HCT116 (cell line): ENCODE results near the gene ATPAF1. TPM values are rescaled to one million over a fixed set of nuclear protein-coding genes. Genes with fewer than 3 reads are reported as not detected.

Experiments used
- ATAC-seq: fragments of 200-7000 bp; cut with Tn5 transposase; 2 replicates; pipeline ENCODE4 v1.9.1; 2020; ENCODE audit warnings: mild to moderate bottlenecking, moderate library complexity
- BruUV-seq: library from RNA; stranded (reverse); fragments of 400-500 nt; replicated peaks from 2 replicates; lab custom pipeline; 2021; lab: Mats Ljungman, UMichigan
- CTCF ChIA-PET: fragments of 300-600 bp; sonication (Branson Sonifier 250); formaldehyde crosslinking; loops from one replicate; lab custom pipeline; 2021; ENCODE audit warnings: antibody characterized with exemption; lab: Charles Lee
- POLR2A ChIA-PET: fragments of 300-600, 350-600 bp; sonication (Branson Sonifier 250); formaldehyde crosslinking; loops from one replicate; lab custom pipeline; 2021; ENCODE audit warnings: antibody characterized with exemption; lab: Charles Lee
- RAD21 ChIA-PET, 2 experiments: fragments of 300-600 bp; sonication (Branson Sonifier 250); formaldehyde crosslinking; loops; one replicate each; lab custom pipeline; 2023; ENCODE audit warnings: low total read pairs in 2 of 2; ENCODE audit not compliant: uncharacterized antibody in 2 of 2, unreplicated experiment in 2 of 2, low non-redundant PET in 1 of 2; lab: Charles Lee
- DNase-seq: peaks from one replicate; pipeline ENCODE4 v3.0.0-alpha.2; 2010; ENCODE audit warnings: low read depth, low spot score
- H2AFZ ChIP-seq: fragments of 200-600 bp; shearing (Covaris generic), sonication (generic); 2 replicates; pipeline ENCODE4 v1.6.1; 2017; ENCODE audit warnings: low read depth, mixed run types, mixed read lengths, antibody characterized with exemption, low read length; ENCODE audit not compliant: poor library complexity, severe bottlenecking
- H3K27ac ChIP-seq: 2 replicates; pipeline ENCODE4 v1.5.1; 2012; ENCODE audit warnings: low read depth, low read length
- H3K27me3 ChIP-seq: fragments of 200-600 bp; sonication (generic); 2 replicates; pipeline ENCODE4 v1.6.1; 2016; ENCODE audit warnings: mixed run types, low read length, mixed read lengths; ENCODE audit not compliant: insufficient read depth
- H3K36me3 ChIP-seq, 2 experiments: fragments of 200-500 bp in 1 of 2; fragments of 200-600 bp in 1 of 2; sonication (Bioruptor generic) in 1 of 2; sonication (generic) in 1 of 2; 2 replicates each; pipeline versions ENCODE4 v1.5.1 to v1.6.1; 2014 to 2016; ENCODE audit warnings: low read length in 2 of 2, inconsistent platforms in 1 of 2, mixed read lengths in 1 of 2, mixed run types in 1 of 2; ENCODE audit not compliant: insufficient read depth in 2 of 2, control insufficient read depth in 1 of 2
- H3K4me1 ChIP-seq, 2 experiments: fragments of 200-600 bp in 1 of 2; sonication (generic) in 1 of 2; 2 replicates each; pipeline versions ENCODE4 v1.5.1 to v1.6.1; 2012 to 2017; ENCODE audit warnings: low read length in 2 of 2, inconsistent platforms in 1 of 2, mild to moderate bottlenecking in 1 of 2, mixed read lengths in 1 of 2, mixed run types in 1 of 2, moderate library complexity in 1 of 2; ENCODE audit not compliant: insufficient read depth in 2 of 2, control insufficient read depth in 1 of 2
- H3K4me2 ChIP-seq: fragments of 200-600 bp; sonication (generic); 2 replicates; pipeline ENCODE4 v1.6.1; 2017; ENCODE audit warnings: mixed run types, low read length, mixed read lengths
- H3K4me3 ChIP-seq, 2 experiments: fragments of 200-600 bp in 1 of 2; sonication (generic) in 1 of 2; replicated peaks in 1 of 2; 2 replicates each; pipeline ENCODE4 v1.5.1; 2011 to 2016; ENCODE audit warnings: low read length in 2 of 2, control low read depth in 1 of 2, low read depth in 1 of 2, mild to moderate bottlenecking in 1 of 2, mixed read lengths in 1 of 2, mixed run types in 1 of 2
- H3K79me2 ChIP-seq: fragments of 200-600 bp; sonication (generic); 2 replicates; pipeline ENCODE4 v1.6.1; 2017; ENCODE audit warnings: mild to moderate bottlenecking, mixed run types, low read length, moderate library complexity, mixed read lengths; ENCODE audit not compliant: insufficient read depth
- H3K9ac ChIP-seq: fragments of 200-600 bp; sonication (generic); 2 replicates; pipeline ENCODE4 v1.6.1; 2016; ENCODE audit warnings: low read length, mixed read lengths
- H3K9me2 ChIP-seq: fragments of 200-600 bp; sonication (generic), shearing (Covaris generic); 2 replicates; pipeline ENCODE4 v1.6.1; 2017; ENCODE audit warnings: mixed run types, mild to moderate bottlenecking, moderate library complexity; ENCODE audit not compliant: insufficient read depth
- H3K9me3 ChIP-seq, 2 experiments: fragments of 200-500 bp in 1 of 2; fragments of 200-600 bp in 1 of 2; sonication (Bioruptor generic) in 1 of 2; sonication (generic) in 1 of 2; 2 replicates each; pipeline ENCODE4 v1.6.1; 2014 to 2017; ENCODE audit warnings: low read length in 2 of 2, mixed read lengths in 2 of 2, inconsistent platforms in 1 of 2, low read depth in 1 of 2, mild to moderate bottlenecking in 1 of 2, mixed run types in 1 of 2, moderate library complexity in 1 of 2; ENCODE audit not compliant: control insufficient read depth in 1 of 2, insufficient read depth in 1 of 2
- H4K20me1 ChIP-seq: fragments of 200-600 bp; sonication (generic), shearing (Covaris generic); 2 replicates; pipeline ENCODE4 v1.6.1; 2017; ENCODE audit warnings: mixed run types, mild to moderate bottlenecking, moderate library complexity; ENCODE audit not compliant: insufficient read depth
- ATF3 ChIP-seq: IDR thresholded peaks from 2 replicates; pipeline ENCODE4 v1.6.1; 2012
- CBX3 ChIP-seq: IDR thresholded peaks from 2 replicates; pipeline ENCODE4 v1.6.1; 2012; ENCODE audit warnings: low read depth
- CEBPB ChIP-seq: IDR thresholded peaks from 2 replicates; pipeline ENCODE4 v1.6.1; 2012; ENCODE audit warnings: low read depth
- ELF1 ChIP-seq: IDR thresholded peaks from 2 replicates; pipeline ENCODE4 v1.6.1; 2012; ENCODE audit warnings: low read depth, borderline replicate concordance
- EZH2 ChIP-seq: fragments of 200-600 bp; sonication (generic); IDR thresholded peaks from 2 replicates; pipeline ENCODE4 v1.6.1; 2017; ENCODE audit warnings: antibody characterized with exemption, mixed run types
- FOSL1 ChIP-seq: IDR thresholded peaks from 2 replicates; pipeline ENCODE4 v1.6.1; 2012; ENCODE audit warnings: low read depth
- MAX ChIP-seq: IDR thresholded peaks from 2 replicates; pipeline ENCODE4 v1.6.1; 2012
- POLR2A ChIP-seq: IDR thresholded peaks from 2 replicates; pipeline ENCODE4 v1.7.0; 2011; ENCODE audit warnings: borderline replicate concordance; ENCODE audit not compliant: insufficient read depth, insufficient read length; ENCODE audit errors: extremely low read depth
- POLR2AphosphoS5 ChIP-seq: IDR thresholded peaks from 2 replicates; pipeline ENCODE4 v1.6.1; 2011; ENCODE audit warnings: mild to moderate bottlenecking, low read depth, low read length, moderate library complexity
- SP1 ChIP-seq: IDR thresholded peaks from 2 replicates; pipeline ENCODE4 v1.6.1; 2012; ENCODE audit warnings: low read depth
- SRF ChIP-seq: IDR thresholded peaks from 2 replicates; pipeline ENCODE4 v1.6.1; 2012; ENCODE audit warnings: low read depth
- TCF7L2 ChIP-seq: IDR thresholded peaks from 2 replicates; pipeline ENCODE4 v1.7.0; 2011; ENCODE audit warnings: borderline replicate concordance, inconsistent platforms; ENCODE audit not compliant: insufficient read depth, insufficient read length; ENCODE audit errors: extremely low read depth
- YY1 ChIP-seq: IDR thresholded peaks from 2 replicates; pipeline ENCODE4 v1.6.1; 2011; ENCODE audit warnings: low read length, low read depth, moderate library complexity, mild to moderate bottlenecking; ENCODE audit not compliant: insufficient replicate concordance; ENCODE audit errors: extremely low read depth
- ZNF274 ChIP-seq: fragments of 200-500 bp; sonication (Bioruptor generic); IDR thresholded peaks from 2 replicates; pipeline ENCODE4 v1.6.1; 2014; ENCODE audit warnings: mild to moderate bottlenecking, low read depth, low read length, inconsistent platforms
- intact Hi-C: fragments of 100-400 bp; cut with micrococcal nuclease; formaldehyde crosslinking; loops from 2 replicates; pipeline ENCODE4 v1.10.0; 2022
- total RNA-seq: library from RNA; stranded (reverse); gene quantifications from one replicate; pipeline ENCODE4 v1.2.1, GENCODE V29; 2021; ENCODE audit not compliant: unreplicated experiment
- TF ChIP-seq, protein P1 (sequence below): IDR thresholded peaks from 2 replicates; pipeline ENCODE4 v1.6.1; 2011; ENCODE audit warnings: mild to moderate bottlenecking, low read length, moderate library complexity; ENCODE audit not compliant: insufficient replicate concordance; ENCODE audit errors: extremely low read depth

ATPAF1 gene
- total RNA-seq, 1 experiment from 2014 or later = 35.5 TPM

DNA sequence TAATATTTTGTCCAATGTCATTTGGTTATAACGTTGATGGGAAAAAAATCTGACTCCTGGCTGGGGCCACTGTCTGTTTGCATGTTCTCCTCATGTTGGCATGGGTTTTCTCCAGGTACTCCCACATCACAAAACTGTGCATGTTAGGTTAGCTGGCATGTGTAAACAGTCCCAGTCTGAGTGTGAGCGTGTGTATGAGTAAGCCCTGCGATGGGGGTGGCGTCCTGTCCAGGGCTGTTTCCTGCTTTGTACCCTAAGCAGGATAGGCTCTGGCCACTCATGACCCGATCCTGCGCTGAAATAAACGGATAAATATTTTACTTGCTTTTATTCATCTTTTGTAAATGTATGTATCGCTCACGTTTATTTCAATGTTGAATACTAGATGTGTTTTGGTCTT, 37.2 kb upstream of the ATPAF1 start:
- Histone ChIP-seq H3K9me2 (no peaks in the 10 kb centered on the region), H3K27ac (no peak overlapping the region), H3K4me2 (no peak overlapping the region), H3K9me3 (no peaks in the 10 kb centered on the region), H4K20me1 (no peaks in the 10 kb centered on the region), H3K27me3 (no peaks in the 10 kb centered on the region), H3K36me3 (peaks cover 35 to 43% of the 10 kb centered on the region in 2 experiments), H3K79me2 (peaks cover 8% of the 10 kb centered on the region; the same call in 1 of the 2 replicates), H3K4me1 (no peaks in the 10 kb centered on the region), H3K4me3 (no peak overlapping the region), H2AFZ (no peak overlapping the region), H3K9ac (no peak overlapping the region)
- no peak for ATAC-seq
- TF ChIP-seq ZNF274 (no peak), CEBPB (no peak), EZH2 (no peak)
- no TSS peak for BruUV-seq
- POLR2A ChIA-PET = no interaction called here
- RAD21 ChIA-PET = interaction anchor here in 1 of 2 experiments (0.7 kb wide), 1 partner anchor 372 kb away, joined by 4 read pairs; no protein-coding TSS in a partner anchor
- CTCF ChIA-PET = no interaction called here
- no peak for DNase-seq
- intact Hi-C loops = no loop called here

DNA sequence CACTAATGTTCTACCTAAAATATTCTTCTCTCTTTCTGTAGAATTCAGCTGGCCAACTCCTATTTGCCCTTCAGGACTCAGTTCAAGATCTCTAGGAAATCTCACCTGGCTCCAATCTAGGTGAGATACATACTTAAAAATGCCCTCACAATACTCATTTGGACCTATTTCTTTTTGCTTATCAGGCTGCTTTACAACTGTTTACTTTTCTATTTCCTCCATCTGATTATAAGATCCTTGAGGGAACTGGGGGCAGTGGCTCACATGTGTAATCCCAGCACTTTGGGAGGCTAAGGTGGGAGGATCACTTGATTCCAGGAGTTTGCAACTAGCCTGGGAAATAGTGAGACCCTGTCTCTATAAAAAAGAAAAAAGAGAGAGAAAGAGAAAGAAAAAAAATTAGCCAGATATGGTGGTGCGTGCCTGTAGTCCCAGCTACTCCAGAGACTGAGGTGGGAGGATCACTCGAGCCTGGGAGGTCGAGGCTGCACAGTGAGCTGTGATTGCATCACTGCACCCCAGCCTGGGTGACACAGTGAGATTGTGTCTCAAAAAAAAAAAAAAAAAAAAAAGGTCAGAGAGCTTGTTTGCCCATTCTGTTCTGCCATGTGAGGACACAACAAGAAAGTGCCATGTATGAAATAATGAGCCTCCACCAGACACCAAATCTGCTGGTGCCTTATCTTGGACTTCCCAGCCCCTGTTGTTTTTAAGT, 35.9 kb upstream of the ATPAF1 start:
- no peak overlapping the region for H3K27ac ChIP-seq
- peaks cover 32 to 38% of the 10 kb centered on the region in 2 experiments for H3K36me3 ChIP-seq
- no peak overlapping the region for H3K4me3 ChIP-seq
- RAD21 ChIA-PET = no interaction called here
- POLR2A ChIA-PET = no interaction called here
- no peaks in the 10 kb centered on the region for H3K27me3 ChIP-seq
- ATAC-seq = no peak
- H3K4me1 ChIP-seq = no peaks in the 10 kb centered on the region
- CTCF ChIA-PET = no interaction called here
- DNase-seq = no peak
- no peak overlapping the region for H2AFZ ChIP-seq
- H3K9ac ChIP-seq = no peak overlapping the region
- peaks cover 15% of the 10 kb centered on the region; the same call in 1 of the 2 replicates for H3K79me2 ChIP-seq
- BruUV-seq = no TSS peak
- intact Hi-C loops = no loop called here
- H3K9me3 ChIP-seq = no peaks in the 10 kb centered on the region
- no peaks in the 10 kb centered on the region for H4K20me1 ChIP-seq
- H3K9me2 ChIP-seq = no peaks in the 10 kb centered on the region
- no peak overlapping the region for H3K4me2 ChIP-seq
- TF ChIP-seq POLR2A (no peak), ZNF274 (no peak), MAX (no peak), SRF (no peak), ATF3 (no peak), TCF7L2 (no peak), CBX3 (no peak), ELF1 (no peak), SP1 (no peak), EZH2 (no peak), FOSL1 (no peak), YY1 (no peak), POLR2AphosphoS5 (no peak)
- TF ChIP-seq, protein P1, sequence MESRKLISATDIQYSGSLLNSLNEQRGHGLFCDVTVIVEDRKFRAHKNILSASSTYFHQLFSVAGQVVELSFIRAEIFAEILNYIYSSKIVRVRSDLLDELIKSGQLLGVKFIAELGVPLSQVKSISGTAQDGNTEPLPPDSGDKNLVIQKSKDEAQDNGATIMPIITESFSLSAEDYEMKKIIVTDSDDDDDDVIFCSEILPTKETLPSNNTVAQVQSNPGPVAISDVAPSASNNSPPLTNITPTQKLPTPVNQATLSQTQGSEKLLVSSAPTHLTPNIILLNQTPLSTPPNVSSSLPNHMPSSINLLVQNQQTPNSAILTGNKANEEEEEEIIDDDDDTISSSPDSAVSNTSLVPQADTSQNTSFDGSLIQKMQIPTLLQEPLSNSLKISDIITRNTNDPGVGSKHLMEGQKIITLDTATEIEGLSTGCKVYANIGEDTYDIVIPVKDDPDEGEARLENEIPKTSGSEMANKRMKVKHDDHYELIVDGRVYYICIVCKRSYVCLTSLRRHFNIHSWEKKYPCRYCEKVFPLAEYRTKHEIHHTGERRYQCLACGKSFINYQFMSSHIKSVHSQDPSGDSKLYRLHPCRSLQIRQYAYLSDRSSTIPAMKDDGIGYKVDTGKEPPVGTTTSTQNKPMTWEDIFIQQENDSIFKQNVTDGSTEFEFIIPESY = no peak
